Activated naive CD4-positive, alpha-beta T cell treated with anti-CD3 and anti-CD28 coated beads, Interleukin-2, amount 50 U/mL, for 24 hours (primary cell): Measurements from ENCODE around the gene ADARB1.

Experiments
- H3K27ac Mint-ChIP-seq: one replicate; pipeline ENCODE4 v1.8.0; 2021; ENCODE audit warnings: mild to moderate bottlenecking, mixed read lengths
- H3K27me3 Mint-ChIP-seq: one replicate; pipeline ENCODE4 v1.8.0; 2021; ENCODE audit warnings: mixed read lengths
- H3K36me3 Mint-ChIP-seq: one replicate; pipeline ENCODE4 v1.8.0; 2021; ENCODE audit warnings: mixed read lengths
- H3K4me1 Mint-ChIP-seq: one replicate; pipeline ENCODE4 v1.8.0; 2021; ENCODE audit warnings: mixed read lengths
- H3K4me3 Mint-ChIP-seq: one replicate; pipeline ENCODE4 v1.8.0; 2021; ENCODE audit warnings: mild to moderate bottlenecking, mixed read lengths
- H3K9me3 Mint-ChIP-seq: one replicate; pipeline ENCODE4 v1.8.0; 2021; ENCODE audit warnings: mixed read lengths

Gene ADARB1

DNA sequence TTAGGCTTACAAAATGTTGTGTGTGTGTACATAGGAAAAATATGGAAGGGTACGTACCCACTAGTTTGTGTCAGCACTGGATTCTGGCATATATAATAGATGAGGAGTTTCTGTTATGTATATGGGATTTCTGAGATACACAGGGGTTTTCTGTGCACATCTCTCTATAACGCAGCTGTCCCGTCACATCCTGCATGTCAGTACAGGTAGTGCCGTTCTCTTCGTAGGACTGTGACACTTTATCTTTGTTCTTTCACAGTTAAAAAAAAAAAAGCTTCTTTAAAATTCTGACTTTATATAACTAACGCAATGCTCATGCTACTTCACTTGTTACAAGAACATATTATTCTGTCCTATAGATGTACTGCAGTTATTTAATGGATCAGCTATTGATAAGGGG, 42.9 kb downstream of the ADARB1 start:
- Mint-ChIP-seq H3K36me3 (peaks cover 2% of the 10 kb centered on the region), H3K27ac (no peak overlapping the region), H3K4me3 (no peak overlapping the region), H3K9me3 (no peaks in the 10 kb centered on the region), H3K27me3 (no peaks in the 10 kb centered on the region), H3K4me1 (peaks cover 45% of the 10 kb centered on the region)

DNA sequence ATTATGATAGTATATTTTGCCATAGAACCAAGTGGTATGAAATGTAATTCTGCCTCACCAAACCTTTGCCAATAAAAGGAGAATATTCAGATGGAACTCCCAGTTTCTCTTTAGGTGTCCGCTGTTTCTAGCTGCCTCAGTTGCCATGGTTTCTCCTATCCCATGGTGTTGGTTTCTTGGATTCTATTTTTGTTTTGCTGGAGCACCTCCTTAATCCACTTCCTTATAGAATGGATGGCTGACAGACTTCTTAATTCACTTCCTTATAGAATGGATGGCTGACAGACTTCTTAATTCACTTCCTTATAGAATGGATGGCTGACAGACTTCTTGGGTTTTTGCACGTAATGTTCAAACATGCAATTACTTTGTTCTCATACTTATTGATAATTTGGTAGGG, 43.7 kb downstream of the ADARB1 start:
- Mint-ChIP-seq H3K4me1 (peaks cover 43% of the 10 kb centered on the region), H3K27me3 (no peaks in the 10 kb centered on the region), H3K27ac (no peak overlapping the region), H3K4me3 (no peak overlapping the region), H3K9me3 (no peaks in the 10 kb centered on the region), H3K36me3 (peaks cover 2% of the 10 kb centered on the region)

DNA sequence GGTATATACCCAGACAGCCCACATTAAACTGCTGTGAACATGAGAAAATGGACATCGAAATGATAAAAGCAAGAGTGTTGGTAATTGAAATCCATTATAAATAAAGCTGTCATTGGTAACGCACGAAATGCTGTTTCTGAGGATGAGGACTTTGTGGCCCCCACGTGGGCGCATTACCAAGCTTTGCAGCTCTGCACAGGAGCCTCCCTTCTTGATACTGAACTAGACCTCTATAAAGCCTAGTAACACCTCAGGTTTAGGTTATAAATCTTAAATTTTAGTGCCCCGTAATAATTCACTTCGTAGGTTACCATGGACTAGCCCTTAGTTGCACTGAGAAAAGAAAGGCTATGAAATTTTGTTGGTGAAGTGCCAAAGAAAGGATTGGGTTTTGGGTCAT, 45.4 kb downstream of the ADARB1 start:
- no peaks in the 10 kb centered on the region for H3K9me3 Mint-ChIP-seq
- peaks cover 44% of the 10 kb centered on the region for H3K4me1 Mint-ChIP-seq
- H3K36me3 Mint-ChIP-seq: peaks cover 3% of the 10 kb centered on the region
- no peaks in the 10 kb centered on the region for H3K27me3 Mint-ChIP-seq
- H3K4me3 Mint-ChIP-seq: no peak overlapping the region
- no peak overlapping the region for H3K27ac Mint-ChIP-seq

DNA sequence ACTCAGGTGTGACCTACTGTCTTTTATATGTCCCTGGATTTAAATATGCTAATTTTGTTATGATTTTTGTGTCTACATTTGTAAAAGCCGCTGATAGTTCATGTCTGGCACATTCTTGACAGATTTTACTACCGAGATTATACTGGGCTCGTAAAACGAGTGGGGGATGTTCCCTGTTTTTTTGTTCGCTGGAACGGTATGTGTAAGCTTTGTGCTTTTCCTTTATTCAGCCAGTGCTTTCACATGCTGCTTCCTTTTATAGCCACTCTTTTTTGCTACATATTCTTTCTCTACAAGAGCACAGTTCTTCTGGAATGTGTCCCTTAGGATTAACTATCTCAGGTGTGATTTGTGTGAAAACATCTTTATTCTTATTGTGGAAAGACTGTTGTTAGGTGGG, 46.6 kb downstream of the ADARB1 start:
- Mint-ChIP-seq H3K9me3 (no peaks in the 10 kb centered on the region), H3K4me3 (no peak overlapping the region), H3K27ac (no peak overlapping the region), H3K27me3 (no peaks in the 10 kb centered on the region), H3K4me1 (peaks cover 39% of the 10 kb centered on the region), H3K36me3 (peaks cover 3% of the 10 kb centered on the region)

DNA sequence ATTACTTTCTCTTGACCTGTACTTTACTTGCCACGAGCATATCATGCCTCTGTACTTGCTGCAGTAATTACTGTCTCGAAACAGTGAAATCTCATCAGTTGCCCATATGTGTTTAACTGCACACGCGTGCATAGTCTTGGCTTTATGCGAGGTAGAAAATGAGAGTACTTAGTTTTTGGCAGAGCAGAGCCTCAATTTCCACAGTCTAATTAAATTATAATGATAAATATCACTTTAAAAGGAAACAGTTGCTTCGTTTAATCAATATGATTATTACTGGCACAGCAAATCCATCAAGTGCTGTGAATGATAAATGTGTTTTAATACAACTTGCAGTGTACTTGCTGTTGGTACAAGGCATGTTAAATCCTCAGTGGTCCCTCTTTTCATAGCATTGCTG, 47.6 kb downstream of the ADARB1 start:
- H3K27me3 Mint-ChIP-seq: no peaks in the 10 kb centered on the region
- peaks cover 31% of the 10 kb centered on the region for H3K4me1 Mint-ChIP-seq
- no peak overlapping the region for H3K4me3 Mint-ChIP-seq
- H3K9me3 Mint-ChIP-seq: no peaks in the 10 kb centered on the region
- no peak overlapping the region for H3K27ac Mint-ChIP-seq
- peaks cover 3% of the 10 kb centered on the region for H3K36me3 Mint-ChIP-seq

DNA sequence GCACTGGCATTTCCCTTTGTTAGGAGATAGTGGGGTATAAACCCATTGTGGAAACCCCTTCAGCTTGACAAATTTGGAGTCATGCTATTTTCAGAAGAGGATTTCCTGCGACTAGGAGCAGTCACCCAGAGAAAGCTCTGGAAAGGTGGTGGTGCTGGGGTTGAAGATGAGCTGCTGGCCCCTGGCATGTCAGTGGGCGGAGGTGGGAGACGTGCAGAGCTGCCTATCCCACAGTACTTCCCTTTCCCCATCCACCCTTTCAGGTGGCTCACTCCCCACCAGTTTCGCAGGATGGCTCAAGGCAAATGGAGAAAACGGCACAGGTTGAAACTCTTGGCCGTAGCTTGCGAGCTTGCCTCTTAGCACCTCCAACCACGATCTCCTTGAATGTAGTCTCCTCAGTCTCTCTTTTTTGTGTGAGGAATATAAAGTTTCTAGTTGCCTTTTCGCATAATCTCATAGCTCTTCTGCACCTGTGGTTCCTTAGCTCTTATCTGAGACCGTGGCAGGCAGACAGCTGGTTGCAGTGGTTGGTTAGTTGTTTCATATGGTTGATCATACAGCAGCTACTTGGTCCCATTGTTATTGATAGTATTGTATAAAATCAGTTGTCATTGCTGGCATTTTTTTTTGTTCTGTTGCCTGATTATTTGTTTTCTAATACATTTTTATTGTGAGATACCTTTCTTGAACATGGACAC, 48.2 kb downstream of the ADARB1 start:
- Mint-ChIP-seq H3K9me3 (no peaks in the 10 kb centered on the region), H3K27me3 (no peaks in the 10 kb centered on the region), H3K27ac (no peak overlapping the region), H3K36me3 (peaks cover 3% of the 10 kb centered on the region), H3K4me3 (no peak overlapping the region), H3K4me1 (peaks cover 28% of the 10 kb centered on the region)

DNA sequence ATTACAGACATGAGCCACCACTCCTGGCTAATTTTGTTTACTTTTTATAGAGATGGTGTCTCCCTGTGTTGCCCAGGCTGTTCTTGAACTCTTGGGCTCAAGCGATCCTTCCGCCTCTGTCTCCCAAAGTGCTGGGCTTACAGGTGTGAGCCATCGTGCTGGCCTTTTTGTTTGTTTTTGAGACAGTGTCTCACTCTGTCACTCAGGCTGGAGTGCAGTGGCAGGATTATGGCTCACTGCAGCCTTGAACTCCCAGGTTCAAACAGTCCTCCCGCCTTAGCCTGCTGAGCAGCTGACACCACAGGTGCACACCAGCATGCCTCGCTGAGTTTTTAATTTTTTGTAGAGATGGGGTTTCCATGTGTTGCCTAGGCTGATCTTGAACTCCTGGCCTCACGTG, 49.1 kb downstream of the ADARB1 start:
- H3K27me3 Mint-ChIP-seq: no peaks in the 10 kb centered on the region
- peaks cover 3% of the 10 kb centered on the region for H3K36me3 Mint-ChIP-seq
- H3K9me3 Mint-ChIP-seq: no peaks in the 10 kb centered on the region
- no peak overlapping the region for H3K4me3 Mint-ChIP-seq
- H3K27ac Mint-ChIP-seq: no peak overlapping the region
- peaks cover 36% of the 10 kb centered on the region for H3K4me1 Mint-ChIP-seq

DNA sequence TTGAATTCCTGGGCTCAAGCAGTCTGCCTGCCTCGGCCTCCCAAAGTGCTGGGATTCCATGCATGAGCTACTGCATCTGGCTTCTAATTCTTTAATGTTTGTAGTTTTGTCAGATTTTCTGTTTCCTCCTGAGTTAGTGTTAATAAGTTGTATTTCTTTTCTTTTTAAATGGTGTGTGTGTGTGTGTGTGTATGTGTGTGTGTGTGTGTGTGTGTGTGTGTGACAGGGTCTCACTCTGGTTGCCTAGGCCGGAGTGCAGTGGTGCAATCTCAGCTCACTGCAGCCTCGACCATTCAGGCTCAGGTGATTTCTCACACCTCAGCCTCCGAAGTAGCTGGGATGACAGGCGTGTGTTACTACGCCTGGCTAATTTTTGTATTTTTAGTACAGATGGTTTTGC, 50.2 kb downstream of the ADARB1 start:
- Mint-ChIP-seq H3K9me3 (no peaks in the 10 kb centered on the region), H3K27ac (no peak overlapping the region), H3K27me3 (no peaks in the 10 kb centered on the region), H3K36me3 (peaks cover 3% of the 10 kb centered on the region), H3K4me1 (peaks cover 35% of the 10 kb centered on the region), H3K4me3 (no peak overlapping the region)

DNA sequence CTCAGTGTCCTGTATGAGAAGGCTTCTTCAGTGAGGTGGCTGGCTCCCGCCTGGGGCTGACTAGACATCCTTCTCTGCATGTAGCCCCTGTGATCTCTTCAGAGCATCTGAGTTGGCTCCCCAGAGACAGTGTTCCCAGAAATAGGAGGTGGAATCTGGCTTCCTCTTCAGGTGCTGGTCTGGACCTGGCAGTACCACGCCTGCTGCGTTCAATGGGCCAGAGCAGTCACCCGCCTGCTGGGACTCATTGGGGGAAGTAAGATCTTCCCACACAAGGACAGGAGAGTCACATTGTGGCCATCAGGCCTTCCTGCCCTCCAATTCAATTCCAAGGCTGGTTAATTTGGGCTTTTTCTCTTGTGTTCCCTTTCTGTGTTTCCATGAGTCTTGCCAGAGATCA, 51.0 kb downstream of the ADARB1 start:
- no peak overlapping the region for H3K4me3 Mint-ChIP-seq

DNA sequence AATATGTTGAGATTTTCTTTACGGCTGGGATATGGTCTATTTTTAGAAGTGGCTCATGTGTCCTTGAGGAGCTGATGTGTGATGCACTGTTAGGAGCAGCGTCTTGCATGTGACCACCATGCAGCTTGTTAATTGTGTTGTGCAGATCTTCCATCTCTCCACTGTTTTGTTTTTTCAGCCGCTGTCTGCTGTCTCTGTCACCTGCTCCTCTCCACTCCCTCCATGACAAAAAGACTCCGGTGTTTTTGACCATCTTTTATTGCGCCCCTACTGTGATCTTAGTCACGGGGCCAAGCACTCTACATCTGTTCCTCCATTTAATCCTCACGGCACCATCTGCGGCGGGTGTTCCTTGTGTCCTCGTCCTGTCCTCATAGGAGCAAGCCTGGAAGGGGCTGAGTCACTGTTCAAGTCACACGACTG, 51.8 kb downstream of the ADARB1 start:
- H3K27ac Mint-ChIP-seq: no peak overlapping the region

More for the DNA sequence above, 51.0 kb downstream of the ADARB1 start:
- Mint-ChIP-seq H3K27ac (peak overlapping the region; percentile 82), H3K36me3 (peaks cover 3% of the 10 kb centered on the region), H3K4me1 (peaks cover 43% of the 10 kb centered on the region), H3K9me3 (no peaks in the 10 kb centered on the region), H3K27me3 (no peaks in the 10 kb centered on the region)

DNA sequence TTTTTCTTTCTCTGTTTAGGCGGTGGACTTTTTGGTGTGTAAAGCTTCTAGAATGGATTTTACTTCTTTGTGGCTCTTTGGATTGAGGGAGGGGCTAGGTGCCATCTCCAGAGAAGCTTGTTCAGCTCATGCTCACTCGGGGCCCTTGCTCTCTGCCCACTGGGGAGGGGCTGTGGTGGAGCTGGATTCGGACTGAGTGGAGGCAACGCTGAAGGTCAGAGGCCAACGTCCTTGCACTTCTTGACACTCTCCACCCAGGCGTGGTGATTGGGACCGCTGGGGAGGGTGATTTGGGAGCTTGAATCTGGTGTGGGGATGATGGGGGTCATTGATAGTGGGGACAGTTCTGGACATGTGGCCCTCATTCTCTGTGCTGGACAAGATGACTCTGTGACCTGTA, 52.6 kb downstream of the ADARB1 start:
- Mint-ChIP-seq H3K4me1 (peaks cover 35% of the 10 kb centered on the region), H3K27me3 (no peaks in the 10 kb centered on the region), H3K4me3 (no peak overlapping the region), H3K9me3 (no peaks in the 10 kb centered on the region), H3K36me3 (peaks cover 1% of the 10 kb centered on the region), H3K27ac (no peak overlapping the region)

More for the DNA sequence above, 51.8 kb downstream of the ADARB1 start:
- Mint-ChIP-seq H3K9me3 (no peaks in the 10 kb centered on the region), H3K4me1 (peaks cover 43% of the 10 kb centered on the region), H3K36me3 (peaks cover 1% of the 10 kb centered on the region), H3K27me3 (no peaks in the 10 kb centered on the region), H3K4me3 (no peak overlapping the region)

DNA sequence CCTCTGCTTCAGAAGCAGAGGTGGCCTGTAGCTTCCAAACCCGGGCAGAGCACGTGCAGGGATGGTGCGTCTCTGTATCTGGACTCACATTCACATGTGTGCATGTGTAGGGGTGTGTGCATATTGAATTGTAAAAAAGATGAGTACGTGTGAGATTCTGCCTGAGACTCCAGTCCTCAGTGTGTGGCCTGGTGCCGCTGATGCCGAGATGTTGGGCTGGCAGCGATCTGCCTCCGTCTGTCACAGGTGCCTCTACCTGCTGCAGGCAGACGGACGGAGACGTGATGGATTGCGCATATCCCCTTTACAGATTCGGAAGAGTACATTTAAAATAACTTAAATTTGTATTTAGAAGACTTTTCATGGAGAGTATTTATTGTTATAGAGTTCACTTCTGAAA, 53.6 kb downstream of the ADARB1 start:
- H3K36me3 Mint-ChIP-seq: peaks cover 1% of the 10 kb centered on the region
- peaks cover 37% of the 10 kb centered on the region for H3K4me1 Mint-ChIP-seq

DNA sequence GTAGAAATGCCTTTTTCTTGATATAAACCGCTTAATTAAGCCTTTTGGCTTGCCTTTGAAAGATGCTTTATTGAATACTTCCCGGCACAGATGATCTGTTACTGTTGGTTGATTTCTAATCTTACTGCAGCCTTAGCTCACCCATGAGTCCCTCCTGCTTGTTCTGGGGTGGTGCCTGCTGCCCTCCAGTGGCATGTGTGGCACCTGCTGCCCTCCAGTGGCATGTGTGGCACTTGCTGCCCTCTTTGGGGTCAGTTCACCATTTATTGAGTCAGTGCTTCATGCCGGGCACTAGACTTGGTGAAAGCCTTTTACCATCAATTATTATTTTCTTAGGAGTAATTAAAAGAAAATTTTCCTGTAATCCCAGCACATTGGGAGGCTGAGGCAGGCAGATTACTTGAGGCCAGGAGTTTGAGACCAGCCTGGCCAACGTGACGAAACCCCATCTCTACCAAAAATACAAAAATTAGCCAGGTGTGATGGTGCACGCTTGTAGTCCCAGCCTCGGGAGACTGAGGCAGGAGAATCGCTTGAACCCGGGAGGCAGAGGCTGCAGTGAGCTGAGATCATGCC, 54.3 kb downstream of the ADARB1 start:
- Mint-ChIP-seq H3K27ac (no peak overlapping the region), H3K27me3 (no peaks in the 10 kb centered on the region), H3K4me1 (peaks cover 41% of the 10 kb centered on the region), H3K9me3 (no peaks in the 10 kb centered on the region), H3K4me3 (no peak overlapping the region), H3K36me3 (peaks cover 1% of the 10 kb centered on the region)

More for the DNA sequence above, 53.6 kb downstream of the ADARB1 start:
- no peaks in the 10 kb centered on the region for H3K27me3 Mint-ChIP-seq
- H3K27ac Mint-ChIP-seq: peak overlapping the region; percentile 23
- no peaks in the 10 kb centered on the region for H3K9me3 Mint-ChIP-seq
- no peak overlapping the region for H3K4me3 Mint-ChIP-seq

DNA sequence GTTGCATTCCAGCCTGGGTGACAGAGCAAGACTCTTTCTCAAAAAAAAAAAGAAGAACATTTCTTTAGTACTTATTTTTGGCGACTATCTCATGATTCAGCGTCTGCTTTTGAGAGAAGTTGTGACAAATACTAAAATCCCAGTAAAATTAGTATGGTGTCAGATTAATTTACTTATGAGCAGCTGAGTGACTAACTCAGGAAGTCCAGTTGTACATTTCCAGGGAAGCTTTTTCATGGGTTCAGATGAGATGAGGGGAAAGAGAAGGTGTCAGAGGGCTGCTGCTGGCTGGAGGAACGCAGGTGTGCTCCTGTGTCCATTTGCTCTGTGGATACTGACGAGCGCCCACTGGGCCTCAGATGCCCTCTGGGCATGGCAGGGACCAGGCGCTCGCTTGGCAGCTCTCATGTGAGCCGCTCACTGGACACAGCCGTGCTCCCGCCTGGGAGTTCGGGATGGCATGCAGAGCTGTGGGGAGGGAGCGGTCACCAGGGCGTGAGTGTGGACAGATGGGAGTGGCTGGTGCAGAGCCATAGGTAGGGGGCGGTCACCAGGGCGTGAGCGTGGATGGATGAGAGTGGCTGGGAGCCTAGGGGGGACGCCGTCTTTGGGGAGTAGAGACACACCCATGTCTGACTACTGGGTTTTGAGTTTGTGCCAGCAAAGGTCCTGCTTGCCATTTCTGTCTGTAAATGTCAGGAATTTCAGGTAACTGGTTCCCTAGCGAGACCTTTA, 55.0 kb downstream of the ADARB1 start:
- Mint-ChIP-seq H3K27me3 (no peaks in the 10 kb centered on the region), H3K9me3 (no peaks in the 10 kb centered on the region), H3K4me3 (no peak overlapping the region), H3K4me1 (peaks cover 38% of the 10 kb centered on the region), H3K27ac (no peak overlapping the region), H3K36me3 (peaks cover 1% of the 10 kb centered on the region)

DNA sequence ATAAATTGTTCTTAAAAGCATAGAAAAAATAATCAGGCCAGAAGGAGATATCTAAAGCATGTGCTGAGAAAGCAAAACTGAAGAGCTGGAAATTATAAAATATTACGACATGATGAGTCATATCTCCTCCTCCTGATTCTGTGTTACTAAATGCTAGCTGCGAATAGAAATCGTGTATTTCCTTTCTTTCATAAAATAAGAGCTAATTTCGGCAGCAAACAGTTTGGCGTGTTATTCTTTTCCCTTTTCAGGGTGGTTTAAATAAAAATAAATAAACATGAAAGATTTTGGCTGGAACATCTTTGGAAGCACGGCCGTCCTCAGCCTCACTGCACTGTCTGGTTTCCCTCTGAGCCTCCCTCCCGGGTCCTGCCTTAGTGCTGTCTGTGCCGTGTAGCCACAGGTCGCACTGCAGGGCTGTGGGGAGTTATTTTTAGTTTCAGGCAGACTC, 56.0 kb downstream of the ADARB1 start:
- H3K4me1 Mint-ChIP-seq: peaks cover 33% of the 10 kb centered on the region
- no peaks in the 10 kb centered on the region for H3K36me3 Mint-ChIP-seq
- no peaks in the 10 kb centered on the region for H3K27me3 Mint-ChIP-seq
- no peaks in the 10 kb centered on the region for H3K9me3 Mint-ChIP-seq
- no peak overlapping the region for H3K4me3 Mint-ChIP-seq
- no peak overlapping the region for H3K27ac Mint-ChIP-seq

DNA sequence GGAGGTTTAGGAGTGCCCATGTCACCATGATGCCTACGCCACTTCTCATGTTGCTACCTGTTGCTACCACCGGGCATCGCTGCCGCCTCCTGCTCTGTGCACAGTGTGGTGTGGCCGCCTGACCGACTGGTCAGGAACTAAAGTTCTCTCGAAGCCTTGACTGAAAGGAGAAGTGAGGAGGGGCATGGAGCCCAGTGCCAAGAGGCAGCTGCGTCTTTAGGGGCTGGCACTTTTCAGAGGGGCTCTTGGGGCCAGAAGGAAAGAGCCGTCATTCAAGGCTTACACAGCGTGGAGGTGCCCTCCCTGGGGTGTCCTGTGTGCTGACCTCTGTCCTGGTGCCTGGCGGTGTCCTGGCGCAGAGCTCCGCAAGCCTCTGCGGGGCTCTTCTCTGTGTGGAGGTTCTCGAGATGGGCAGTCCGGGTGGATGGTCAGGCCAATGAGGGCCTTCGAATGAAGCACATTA, 57.2 kb downstream of the ADARB1 start:
- H3K36me3 Mint-ChIP-seq: no peaks in the 10 kb centered on the region
- H3K27ac Mint-ChIP-seq: no peak overlapping the region
- H3K27me3 Mint-ChIP-seq: no peaks in the 10 kb centered on the region
- H3K9me3 Mint-ChIP-seq: no peaks in the 10 kb centered on the region
- peaks cover 29% of the 10 kb centered on the region for H3K4me1 Mint-ChIP-seq
- no peak overlapping the region for H3K4me3 Mint-ChIP-seq
